ENCODE results near the gene PRR14.

PRR14 gene

GRCh38 chr16:30659507-30660423, 9.0 kb downstream of the PRR14 start:
- no peak for DNase-seq

GRCh38 chr16:30660424-30661261, 9.9 kb downstream of the PRR14 start:
- DNase-seq = peak; percentile 22 to 61

GRCh38 chr16:30662449-30662848, 11.7 kb downstream of the PRR14 start:
- no peak for DNase-seq

DNA sequence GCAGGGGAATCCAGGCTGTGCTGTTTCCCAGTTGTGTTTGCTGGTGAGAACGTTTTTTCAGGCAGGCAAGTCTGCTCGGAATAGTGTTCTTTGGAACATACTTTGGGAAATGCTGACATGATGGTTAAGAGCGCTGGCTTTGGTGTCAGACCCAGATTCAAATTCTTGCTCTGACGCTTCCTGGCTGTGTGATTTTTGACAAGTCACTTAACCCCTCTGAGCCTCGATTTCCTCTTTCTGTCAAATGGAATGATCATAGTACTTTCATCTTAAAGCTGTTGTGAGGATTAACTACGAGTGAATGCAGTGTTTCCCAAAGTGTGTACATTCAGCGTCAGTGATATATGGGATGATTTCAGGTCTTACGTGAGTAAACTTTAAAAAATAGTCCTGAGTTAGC, 12.3 kb downstream of the PRR14 start:
- no peak for DNase-seq

GRCh38 chr16:30663820-30664219, 13.1 kb downstream of the PRR14 start:
- no peak for DNase-seq

DNA sequence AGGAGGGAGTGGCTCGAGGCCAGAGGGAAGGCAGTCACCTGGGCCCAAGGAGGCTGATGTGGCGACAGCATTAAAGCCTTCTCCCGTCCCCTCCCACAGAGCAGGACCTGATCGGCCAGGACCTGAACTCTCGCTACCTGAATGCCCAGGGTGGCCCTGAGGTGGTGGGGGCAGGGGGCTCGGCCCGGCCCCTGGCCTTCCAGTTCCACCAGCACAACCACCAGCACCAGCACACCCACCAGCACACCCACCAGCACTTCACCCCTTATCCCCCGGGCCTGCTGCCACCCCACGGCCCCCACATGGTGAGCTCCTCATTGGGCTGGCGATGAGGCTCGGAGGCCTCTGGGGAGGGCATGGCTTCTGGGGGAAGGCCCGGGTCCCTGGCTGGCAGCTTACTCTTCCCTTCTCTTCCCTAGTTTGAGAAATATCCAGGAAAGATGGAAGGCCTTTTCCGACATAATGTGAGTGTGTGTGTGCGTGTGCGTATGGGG, 13.9 kb downstream of the PRR14 start:
- DNase-seq = no peak

DNA sequence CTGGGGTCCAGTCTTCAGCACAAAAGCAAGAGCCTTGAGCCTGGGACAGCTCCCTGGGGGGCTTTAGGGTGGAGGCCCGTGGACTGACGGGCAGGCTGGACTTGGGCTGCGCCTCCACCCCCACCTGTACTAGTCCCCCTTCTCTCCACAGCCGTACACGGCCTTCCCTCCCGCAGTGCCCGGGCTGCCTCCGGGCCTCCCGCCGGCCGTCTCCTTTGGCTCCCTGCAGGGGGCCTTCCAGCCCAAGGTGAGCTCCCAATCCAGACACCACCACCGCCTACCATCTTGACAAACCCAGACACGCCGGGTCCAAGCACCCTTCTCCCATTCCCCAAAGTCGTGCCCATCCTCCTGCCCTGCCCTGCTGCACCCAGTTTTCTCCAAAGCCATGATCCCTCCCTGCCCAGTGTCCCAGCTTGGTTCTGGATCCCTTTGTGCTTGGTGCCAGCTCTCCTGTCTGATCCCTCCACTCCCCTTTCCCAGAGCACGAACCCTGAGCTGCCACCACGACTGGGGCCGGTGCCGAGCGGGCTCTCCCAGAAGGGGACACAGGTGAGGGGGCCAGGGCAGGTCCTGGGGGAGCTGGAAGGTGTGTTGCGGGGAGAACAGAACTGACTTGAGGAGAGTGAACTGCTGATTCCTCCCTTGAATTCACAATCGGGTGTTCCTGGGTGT, 14.5 kb downstream of the PRR14 start:
- DNase-seq = no peak

- no peak for DNase-seq
Measured at GRCh38 chr16:30665830-30666190, 15.1 kb downstream of the PRR14 start.

DNA sequence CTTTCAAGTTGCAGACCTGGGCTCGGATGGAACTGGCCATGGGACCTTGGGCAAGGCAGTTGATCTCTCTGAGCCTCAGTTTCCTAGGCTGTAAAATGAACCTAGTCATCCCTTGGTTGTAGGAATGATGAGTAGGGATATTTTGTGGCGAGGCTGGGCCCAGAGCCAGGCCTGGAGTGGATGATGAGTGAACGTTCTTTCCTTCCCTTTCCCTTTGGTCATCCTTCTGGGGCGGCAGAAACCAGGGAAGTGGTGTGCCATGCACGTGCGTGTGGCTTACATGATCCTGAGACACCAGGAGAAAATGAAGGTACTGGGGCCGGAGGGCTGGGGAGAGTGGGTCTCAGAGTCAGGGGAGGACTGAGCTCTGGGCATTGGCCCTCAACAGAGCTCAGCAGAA, 15.9 kb downstream of the PRR14 start:
- no peak for DNase-seq

- no peak for DNase-seq
Measured at GRCh38 chr16:30667361-30667905, 16.7 kb downstream of the PRR14 start.

DNA sequence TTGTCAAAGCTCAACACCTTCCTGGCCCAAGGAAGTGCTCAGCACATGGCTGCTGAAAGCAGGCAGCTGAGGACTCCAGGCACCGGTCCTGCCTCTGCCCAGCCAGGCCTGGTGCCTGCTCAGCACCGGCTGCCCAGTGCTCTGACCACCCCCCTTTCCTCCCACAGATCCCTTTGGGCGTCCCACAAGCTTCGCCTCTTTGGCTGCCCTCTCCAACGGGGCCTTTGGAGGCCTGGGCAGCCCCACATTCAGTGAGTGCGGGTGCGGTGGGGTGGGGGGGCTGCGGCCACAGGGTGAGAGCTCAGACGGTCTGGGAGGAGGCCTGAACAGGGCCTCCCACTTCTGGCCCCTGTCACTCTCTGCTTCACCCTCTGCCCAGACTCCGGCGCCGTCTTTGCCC, 17.6 kb downstream of the PRR14 start:
- no peak for DNase-seq

- no peak for DNase-seq
Measured at GRCh38 chr16:30669026-30669902, 18.5 kb downstream of the PRR14 start.

GRCh38 chr16:30669903-30670824, 19.4 kb downstream of the PRR14 start:
- no peak for DNase-seq

GRCh38 chr16:30675143-30675542, 24.4 kb downstream of the PRR14 start:
- DNase-seq = no peak

DNA sequence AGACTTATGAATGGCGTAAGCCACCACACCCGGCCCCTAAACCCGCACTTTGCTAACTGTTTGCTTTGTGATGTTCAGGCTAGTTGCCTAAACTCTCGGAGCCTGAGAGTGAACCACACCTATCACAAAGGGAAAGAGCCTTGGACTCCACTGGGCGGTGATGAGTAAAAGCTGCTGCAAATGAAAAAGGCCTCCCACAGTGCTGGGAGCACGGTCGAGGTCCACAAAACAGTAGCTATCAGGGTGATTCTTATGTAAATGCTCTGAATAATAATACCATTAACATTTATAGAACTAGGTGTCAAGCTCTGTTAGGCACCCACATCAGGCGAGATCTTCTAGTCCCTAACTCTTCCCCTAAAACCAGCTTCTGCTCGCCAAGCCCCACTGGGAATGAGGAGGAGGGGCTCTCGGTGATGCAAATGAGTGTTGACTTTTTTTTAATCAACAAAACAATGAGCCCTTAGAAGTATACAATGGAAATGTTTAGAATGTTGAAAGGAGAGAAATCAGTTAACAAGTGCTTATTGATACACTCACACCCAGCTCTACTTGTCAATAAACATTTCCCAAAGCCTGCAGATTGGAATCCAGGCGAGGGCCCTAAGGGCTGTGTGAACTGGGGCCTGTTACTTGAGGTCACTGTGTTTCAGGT, 27.3 kb downstream of the PRR14 start:
- no peak for DNase-seq

- no peak for DNase-seq
Measured at GRCh38 chr16:30678586-30678970, 27.8 kb downstream of the PRR14 start.

DNA sequence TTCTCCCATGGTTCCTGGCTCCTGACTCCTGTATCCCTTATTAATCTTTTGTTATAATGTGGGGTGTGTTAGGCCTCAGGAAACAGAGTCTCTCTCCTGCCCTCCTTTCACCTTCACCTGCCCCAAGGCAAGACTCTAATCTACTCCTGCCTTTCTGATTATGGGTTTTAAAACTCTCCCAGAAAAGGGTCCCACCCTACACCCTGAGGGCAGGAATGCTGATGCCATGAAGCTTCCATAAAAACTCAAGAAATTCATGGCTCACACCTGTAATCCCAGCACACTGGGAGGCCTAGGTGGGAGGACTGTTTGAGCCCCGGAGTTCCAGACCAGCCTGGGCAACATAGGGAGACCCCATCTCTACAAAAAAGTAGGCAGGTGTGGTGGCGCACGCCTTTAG, 29.6 kb downstream of the PRR14 start:
- no peak for DNase-seq

DNA sequence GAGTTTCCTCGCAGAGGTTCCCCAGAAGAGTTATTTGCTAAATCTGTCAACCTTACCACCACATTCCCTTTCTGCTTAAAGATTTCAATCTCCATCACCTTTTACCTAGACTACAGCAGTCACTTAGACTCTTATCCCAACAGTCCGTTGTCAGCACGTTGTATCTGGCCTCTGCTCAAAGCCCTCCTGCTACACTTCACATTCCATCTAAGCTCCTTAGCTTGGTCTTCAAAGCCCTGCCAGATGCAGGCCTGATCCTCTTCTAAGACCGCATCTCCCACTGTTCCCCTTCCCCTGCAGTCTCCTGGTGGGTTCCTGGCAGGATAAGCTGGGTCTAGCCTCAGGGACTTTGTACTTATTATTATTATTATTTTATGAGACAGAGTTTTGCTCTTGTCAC, 37.9 kb downstream of the PRR14 start:
- DNase-seq = no peak

- DNase-seq = no peak
Measured at GRCh38 chr16:30691907-30692306, 41.1 kb downstream of the PRR14 start.

Data from inflammatory macrophage (primary cell).